HG03565 (cell line): ENCODE results near the gene MSI2.
"Not testable (repeated sequence)": the region's sequence is repeated elsewhere in the genome, so short reads cannot be mapped to it uniquely, and the experiment has no call there.

Experiments used
- ATAC-seq: cut with Tn5 transposase; IDR thresholded peaks from one replicate; pipeline ENCODE4 v1.9.1; 2021; ENCODE audit warnings: mild to moderate bottlenecking, moderate library complexity; ENCODE audit not compliant: unreplicated experiment

MSI2 gene

DNA sequence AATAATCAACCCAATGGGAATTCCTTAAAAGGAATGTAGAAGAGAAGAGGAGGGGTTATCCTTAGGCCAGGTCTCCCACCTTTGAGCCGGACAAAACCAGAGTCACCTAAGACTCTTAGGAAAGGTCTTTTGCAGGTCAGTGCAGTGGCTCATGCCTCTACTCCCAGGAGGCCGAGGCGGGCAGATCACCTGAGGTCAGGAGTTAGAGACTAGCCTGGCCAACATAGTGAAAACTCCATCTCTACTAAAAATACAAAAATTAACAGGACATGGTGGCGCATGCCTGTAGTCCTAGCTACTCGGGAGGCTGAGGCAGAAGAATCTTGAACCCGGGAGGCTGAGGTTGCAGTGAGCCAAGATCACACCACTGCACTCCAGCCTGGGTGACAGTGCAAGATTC lies 365.5 kb downstream of the MSI2 start:
- ATAC-seq, result not testable (repeated sequence)

DNA sequence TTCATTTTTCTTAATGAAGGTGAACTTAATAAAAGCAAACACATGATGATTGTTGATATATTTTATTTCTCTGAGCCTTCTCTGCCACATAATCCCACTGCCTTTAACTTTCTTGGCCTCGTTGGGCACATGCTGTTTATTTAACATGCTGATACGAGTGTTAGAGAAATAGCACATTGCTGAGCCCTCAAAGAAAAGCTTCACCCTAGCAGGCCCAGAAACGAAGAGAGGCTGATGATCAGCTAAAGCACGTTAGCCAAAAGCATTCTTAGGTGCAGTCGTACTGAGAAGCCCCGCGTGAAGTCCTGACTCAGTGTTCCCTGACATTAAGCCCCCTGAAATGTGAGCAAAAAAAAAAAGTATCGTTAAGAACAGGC lies 366.0 kb downstream of the MSI2 start:
- no peak for ATAC-seq

DNA sequence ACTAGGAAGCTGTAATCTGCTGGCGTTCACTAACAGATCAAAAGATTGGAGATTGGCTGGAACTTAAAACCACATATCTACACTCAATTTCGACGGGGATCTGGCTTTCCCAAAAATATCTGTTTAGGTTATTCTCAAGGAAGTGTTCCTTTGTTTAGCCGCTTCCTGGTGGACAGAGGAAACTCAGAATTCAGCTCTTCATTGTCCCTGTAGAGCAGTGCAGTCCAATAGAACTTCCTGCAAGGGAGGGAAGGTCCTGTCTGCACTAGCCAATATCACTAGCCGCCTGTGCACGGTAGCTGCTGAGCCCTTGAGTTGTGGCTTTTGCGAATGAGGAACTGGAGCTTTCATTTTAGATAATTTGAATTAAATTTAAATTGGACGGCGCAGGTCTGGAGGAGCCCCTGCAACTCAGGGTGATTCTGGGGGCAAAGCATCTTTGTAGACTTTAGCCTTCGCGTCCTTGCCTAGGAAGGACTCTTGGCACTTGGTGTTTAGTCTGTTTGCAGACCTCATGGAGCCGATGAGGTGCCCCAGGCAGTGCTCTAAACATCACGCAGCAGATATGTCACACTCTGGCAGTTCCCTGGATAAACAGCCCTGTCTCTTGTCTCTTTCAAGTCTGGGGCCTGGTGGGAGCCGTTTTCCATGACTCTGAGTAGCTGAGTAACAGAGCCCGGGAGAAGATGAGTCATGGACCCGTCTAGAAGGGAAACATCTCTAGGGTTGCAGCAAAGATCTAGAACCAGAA lies 366.5 kb downstream of the MSI2 start:
- peak; percentile 75 for ATAC-seq

DNA sequence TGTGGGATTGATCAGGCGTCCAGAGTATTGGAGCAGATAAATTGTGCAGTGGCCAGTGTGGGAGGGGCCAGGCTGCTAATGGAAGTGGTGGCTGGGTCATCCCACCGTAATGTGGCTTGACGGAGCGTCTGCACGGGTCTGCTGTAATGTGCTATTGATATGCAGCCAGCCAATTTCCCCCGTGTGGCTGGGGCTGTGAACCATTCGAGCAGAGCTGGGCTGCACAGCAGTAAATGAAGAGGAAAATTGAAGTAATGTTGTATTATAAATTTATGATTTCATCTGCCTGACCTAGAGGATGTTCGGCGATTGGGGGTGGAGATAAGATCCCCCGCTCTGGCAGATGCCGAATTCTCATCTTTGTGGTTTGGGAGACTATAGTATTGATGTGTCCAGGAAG lies 367.3 kb downstream of the MSI2 start:
- no peak for ATAC-seq

DNA sequence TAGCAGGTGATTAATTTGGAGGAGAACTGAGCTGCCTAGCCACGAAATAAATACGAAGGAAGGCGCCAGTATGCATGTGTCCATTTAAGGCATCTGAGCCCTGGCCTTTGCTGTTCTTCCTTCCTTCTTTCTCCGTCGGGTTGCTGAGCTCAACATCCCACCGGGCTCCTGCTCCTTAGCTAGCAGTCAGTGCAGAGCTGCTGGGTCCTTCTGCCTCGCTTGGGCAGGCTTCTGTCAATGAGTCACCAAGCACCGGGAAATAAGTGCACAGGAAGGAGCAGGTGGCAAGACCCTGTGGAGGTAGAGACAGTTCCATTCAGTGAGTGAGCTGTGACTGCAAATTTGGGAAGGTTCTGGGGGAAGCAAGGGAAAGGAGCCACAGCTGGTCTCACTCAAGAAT lies 368.1 kb downstream of the MSI2 start:
- no peak for ATAC-seq

DNA sequence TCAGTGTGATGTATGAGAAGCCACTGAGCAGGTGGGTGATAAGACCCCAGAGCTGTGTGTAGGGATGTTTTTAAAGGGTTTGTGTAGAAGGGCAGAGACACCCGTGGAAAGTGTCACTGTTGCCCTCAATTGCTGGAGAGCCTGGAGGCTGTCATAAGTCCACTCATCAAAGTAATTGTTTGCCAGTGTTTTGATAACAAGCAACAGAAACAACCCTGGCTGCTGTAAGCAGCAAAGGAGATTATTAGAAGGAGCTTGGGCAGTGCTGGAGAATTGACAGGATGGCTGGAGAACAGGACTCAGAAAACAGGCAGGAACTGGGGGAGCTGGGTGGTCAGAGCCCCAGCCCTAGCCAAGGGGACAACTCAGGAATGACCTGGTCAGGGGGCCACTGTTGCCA lies 369.2 kb downstream of the MSI2 start:
- ATAC-seq, result no peak

DNA sequence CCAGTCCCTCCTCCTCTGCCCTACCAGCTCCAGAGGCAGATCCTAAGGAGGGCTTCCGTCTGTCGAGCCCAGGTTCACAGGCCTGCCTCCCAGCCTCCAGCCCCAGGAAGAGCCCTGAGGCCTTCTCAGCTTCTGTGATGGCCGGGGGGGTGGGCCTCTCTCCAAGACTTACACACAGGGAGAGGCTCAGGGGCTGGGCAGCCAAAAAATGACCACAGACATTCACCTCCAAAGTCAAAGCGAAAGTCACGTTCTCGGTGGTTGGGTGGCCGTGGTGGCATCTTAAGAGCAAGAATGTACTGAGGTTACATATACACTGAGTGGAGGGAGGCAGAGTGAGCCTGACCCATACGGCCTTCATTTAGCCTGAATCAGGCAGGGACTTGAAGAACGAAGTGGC lies 369.6 kb downstream of the MSI2 start:
- ATAC-seq, result no peak

DNA sequence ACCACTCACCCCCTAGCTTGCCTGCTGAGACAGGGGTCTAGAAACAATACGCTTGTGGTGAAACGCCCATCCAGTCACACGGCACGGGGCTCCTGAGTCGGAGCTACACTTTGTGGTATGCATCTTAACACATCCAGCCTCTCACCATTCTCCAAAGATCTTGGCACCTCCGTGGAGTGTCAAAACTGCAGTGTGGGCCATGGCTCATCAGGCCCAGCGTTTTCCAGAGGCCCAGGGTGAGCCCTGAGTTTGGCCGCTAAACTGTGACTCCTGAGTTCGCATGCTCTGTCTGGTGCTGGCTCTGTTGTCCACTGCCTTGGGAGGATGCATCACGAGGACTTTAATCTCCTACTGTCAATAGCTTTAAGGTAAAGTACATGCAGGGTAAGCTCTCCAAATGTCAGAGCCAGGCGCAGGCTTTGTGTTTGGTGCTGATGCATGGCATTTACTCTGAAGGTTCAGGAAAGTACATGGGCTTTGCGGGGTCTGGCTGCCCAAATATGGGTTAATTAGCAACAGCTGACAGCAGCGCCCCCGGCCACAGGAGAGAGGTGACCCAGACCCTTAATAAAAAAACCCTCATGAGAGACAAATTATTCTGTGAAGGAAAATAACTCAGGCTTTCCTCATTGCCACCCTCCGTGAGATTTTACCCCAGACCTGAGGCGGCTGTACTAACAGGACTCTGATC lies 370.3 kb downstream of the MSI2 start:
- ATAC-seq, result no peak

DNA sequence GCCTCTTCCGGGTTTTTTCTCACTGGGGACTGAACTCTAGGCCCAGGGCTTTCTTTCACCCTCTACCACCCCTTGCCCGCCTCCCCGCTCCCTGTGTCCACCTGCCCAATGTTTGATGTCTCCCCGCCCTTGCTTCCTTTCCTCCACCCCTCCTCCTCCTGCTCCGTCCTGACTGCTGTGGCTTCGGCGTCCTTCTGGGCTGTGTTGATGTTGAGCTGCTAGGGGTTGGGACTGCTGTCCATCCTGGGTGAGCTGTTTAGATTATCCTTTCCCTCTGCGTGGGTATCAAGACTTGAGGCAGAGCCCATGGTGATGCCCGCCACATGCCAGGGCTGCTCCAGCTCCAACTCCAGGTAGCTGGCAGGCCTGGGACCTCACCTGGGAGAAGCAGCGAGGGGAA lies 371.3 kb downstream of the MSI2 start:
- no peak for ATAC-seq

DNA sequence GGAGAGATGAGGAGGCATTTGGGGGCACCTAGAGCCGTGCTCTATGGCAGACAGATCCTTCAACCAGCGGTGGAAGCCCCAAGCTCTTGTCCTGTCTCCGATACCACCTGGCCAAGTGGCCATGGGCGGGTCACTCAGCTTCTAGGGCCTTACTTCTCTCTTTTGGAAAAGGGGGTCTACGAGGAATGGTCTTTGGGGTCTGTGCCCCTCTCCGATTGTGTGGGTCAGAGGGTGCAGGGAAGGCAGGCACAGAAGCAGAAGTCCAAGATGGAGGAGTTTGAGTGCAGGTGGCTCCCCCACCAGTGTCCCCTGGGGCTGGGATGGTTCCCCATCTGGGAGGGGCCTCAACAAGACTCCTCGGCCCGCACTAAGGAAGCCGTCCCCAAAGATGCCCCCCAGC lies 372.1 kb downstream of the MSI2 start:
- no peak for ATAC-seq

DNA sequence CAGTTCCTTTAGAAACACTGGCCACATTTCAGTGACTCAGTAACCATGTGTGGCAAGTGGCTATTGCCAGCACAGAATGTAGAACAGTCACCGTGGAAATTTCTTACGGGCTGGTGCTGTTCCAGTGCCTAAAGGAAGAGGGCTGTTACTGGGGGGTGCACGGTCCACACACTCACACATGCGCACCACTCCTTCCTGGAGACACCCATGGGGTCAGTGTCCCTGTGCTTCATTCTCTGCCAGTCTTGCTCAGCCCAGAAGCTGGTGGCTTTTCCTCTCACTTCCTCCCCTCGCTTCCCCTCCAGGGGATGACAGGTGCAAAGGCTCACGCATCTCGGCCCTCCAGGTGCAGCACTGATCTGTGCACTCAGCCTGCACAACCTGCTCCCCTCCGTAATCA lies 373.1 kb downstream of the MSI2 start:
- no peak for ATAC-seq

DNA sequence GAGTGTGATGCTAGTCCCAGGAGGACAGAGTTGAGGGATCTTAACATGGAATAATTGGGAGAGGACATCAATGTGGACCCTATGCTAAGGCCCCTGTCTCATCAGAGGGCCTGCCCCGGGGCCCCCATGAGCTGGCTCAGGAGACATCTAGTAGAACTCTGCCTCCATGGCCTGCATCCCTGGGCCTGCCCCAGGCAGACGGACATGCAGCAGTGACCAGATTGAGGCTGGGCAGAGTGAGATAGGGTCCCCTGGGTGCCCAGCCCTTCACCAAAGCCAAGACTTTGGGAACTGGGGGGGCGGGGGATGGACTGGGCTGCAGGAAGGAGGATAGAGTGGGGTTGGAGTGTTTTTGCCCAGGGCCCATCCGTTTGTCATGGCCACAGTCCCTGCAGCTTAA lies 373.6 kb downstream of the MSI2 start:
- ATAC-seq, result no peak

DNA sequence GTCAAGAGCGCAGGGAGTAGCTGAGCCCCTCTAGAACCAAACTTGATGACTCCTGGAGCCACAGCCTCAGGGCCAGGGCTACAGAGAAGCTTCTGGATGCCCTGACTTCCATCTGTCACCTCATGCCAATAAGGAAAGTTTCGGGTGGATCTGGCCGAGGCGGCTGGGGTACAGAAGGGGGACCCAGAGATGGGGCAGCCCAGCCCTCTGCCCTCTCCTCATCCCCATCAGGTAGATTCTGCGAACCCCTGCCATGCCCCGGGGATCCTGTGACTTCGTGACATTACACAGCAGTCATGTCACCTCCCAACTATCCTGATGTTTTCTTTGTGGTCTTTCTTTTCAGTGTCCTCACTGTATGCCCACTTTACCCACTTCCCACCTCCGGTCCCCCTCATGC lies 374.4 kb downstream of the MSI2 start:
- no peak for ATAC-seq

DNA sequence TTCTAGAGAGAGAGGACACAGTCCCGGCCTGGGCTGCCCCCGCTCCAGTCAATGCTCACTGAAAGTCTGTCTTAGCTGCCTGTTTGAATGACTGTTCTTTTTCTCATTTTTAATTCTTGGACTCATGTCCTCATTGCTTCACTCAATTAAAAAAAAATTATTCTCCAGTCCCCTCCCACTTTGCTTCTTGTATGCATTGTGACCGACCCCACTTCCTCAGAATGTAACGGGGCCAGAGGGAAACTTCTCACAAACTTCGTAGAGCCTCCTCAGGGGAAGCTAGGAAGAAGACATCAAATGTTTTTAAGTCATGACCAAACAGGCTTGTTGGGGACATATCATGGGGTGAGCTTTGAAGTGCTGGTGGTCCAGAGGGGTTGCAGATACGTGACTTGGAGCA lies 375.5 kb downstream of the MSI2 start:
- ATAC-seq, result no peak

DNA sequence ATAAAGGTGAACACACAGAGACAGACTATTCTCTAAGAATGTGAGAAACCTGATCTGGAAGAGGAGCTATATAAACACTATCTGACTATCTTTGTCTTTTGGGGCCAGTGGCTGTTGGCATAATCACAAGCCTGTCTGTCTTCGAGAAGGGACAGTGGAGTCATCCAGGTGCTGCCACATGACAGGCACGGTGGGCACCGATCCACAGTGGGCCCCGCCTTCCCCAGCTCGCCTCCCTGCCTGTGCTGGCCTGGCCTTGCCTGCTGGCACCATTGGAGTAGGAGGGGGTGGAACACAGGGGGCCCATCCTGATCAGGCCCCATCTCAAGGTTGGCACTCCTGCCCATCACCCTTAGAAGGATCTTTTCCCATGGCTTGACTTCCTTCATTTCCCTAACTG lies 376.0 kb downstream of the MSI2 start:
- no peak for ATAC-seq

DNA sequence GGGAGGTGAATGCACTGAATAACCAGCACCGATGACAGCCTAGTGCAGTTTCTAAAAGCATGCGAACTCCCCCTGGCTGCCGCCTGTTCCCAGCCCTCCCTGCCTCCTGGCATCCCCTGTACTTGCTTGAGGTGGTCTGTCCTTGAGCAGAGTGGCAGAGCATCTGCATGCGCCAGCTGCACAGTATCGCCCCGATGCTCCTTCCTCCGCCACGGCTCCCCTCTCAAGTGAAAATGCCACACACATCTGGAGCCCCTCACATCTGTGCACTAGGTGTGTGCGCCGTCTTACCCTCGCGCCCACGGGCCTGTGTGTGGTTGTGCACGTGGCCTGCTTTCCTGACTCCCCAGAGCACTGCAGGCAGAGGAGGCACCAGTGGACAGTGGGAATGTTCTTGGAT lies 376.9 kb downstream of the MSI2 start:
- no peak for ATAC-seq

DNA sequence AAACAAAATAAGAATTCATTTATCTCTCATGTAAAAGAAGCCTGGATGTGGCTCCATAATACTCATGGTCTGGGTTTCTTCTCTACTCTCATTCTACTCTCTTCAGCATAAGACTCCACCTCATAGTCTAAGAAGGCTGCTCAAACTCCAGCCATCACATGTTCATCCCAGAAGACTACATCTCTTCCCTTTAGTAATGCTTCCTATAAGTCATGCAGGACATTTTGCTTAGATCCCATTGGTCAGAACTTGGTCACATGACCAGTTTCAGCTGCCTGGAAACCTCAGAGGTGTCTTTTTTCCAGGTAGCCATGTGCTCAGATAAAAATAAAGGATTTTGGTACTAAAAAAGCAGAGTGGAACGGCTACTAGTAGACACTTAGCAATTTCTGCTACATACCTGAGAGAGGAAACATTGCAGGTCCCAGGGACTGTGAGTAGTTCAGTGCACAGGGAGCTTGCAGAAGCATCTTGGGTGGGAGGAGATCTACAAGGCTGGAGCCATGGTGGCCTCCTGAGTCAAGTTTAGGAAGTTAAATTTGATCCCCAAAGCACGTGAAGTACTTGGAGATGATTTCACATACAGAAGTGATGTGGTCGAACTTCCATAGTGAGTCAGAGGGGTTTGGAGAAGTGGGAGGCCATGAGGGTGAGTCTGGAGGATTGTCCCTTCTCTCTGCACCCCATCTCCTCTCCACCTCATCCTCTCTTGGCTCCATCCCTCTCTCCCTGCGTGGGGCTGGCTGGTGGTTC lies 378.6 kb downstream of the MSI2 start:
- ATAC-seq, result no peak

DNA sequence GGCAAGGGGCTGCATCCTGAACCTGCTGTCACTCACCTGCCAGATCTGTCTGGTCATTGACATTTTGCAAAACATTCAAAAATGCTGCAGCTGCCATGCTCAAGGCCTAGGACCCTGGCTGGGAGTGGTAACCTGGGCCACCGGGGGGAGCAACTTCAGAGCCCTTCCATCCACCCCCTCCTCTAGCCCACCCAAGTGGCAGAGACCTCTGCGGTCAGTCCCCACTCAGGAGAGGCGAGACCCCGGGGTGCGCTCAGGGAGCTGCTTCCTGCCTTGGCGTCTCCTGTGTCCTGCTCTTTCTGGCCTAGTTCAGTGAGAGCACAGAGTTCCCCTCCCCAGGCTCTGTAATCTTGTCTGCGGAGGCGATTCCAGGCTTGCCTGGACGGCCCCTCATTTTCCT lies 380.0 kb downstream of the MSI2 start:
- ATAC-seq, result no peak

DNA sequence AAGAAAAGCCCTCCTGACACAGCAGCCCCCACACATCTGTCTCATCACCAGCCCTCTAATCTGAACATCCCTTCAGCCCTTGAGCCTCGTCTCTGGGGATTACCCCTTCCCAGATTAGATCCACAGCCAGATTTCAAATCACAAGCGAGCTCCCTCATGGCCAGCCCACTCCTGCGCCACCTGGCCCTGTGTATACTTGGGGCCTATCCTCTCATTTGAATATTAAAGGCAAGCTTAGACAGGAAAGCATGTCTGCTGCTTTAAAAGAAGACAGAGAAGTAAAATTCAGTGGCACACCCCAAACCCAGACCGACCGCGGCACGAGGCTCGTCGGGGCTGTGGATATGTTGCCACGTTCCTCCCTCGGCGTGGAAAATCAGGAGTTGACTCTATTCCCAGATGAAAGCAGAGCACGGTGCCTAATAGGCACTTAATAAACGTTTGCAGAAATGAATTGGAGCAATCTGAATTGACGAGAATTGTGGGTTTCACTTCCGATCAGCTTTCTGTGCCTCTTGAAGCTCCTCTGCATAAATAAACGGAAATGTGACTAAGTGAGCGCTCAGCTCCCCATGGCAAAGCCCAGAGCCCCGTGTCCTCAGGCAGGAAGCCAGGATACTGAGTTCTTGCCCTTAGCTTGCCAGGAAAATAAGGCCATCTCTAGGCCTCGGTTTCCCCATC lies 380.8 kb downstream of the MSI2 start:
- no peak for ATAC-seq

DNA sequence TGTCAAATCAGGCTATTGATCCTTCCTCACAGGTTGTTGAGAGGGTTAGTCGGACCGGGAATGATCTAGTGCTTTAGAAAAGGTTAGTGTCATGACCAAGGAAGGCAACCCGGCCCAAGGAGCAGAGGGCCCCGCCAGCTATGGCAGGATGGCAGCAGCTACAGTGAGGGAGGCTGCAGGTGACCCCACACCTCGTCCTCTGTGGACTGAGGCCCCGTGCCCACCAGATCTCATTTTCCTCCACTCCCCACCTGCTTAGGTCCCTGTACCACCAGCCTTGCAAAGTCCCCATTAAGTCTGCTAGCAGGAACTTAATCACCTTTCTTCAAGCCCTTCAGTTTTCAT lies 381.3 kb downstream of the MSI2 start:
- no peak for ATAC-seq

DNA sequence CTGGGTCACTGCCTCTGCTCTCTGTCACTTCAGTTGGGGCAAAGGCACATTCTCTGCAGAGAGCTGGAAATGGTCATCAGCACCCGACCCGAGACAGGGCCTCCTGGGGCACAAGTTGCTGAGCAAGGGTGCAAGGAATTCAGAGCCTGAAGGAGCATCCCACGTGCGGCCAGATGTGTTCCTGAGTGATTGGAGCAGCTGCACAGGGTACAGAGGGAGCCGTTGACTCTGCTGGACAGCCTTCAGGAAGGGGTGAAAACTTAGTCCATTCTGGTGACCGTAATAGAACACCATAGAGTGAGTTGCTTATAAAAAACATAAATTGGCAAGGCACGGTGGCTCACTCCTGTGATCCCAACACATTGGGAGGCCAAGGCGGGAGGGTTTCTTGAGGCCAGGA lies 382.0 kb downstream of the MSI2 start:
- no peak for ATAC-seq

DNA sequence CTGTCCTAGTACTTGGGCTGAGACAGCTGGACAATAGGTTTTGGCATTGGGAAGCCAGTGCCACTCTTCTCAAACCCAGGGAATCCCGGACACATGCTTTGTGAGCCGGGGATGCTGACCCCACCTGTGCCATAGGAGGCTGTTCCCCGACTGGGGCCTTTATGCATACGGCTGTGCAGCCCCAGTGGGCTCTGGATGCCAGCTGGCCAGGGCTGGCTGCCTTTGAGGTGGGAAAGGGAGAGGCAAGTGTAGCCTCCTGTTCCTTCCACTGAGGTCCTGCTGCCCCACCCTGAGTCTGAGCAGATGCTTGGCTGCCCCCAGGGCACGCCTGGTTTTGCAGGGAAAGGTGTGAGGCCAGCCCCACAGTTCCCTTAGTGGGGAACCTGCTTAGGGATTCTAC lies 383.1 kb downstream of the MSI2 start:
- no peak for ATAC-seq
